ENCODE measurements around the gene NOL4.
A peak's percentile ranks its signal among the peaks of the same experiment; 100 is the strongest.

- no peak for TF ChIP-seq CBX5 (IDR thresholded peaks at IDR 0.05; ENCODE audit: low read depth)
- TF ChIP-seq CTCF (IDR thresholded peaks at IDR 0.05 in 2 of 3, conservative IDR thresholded peaks at IDR 0.05 in 1 of 3; ENCODE audit: control insufficient read depth in 2 of 3, extremely low read depth in 1 of 3, insufficient read depth in 1 of 3, low read depth in 3 of 3, low read length in 3 of 3) = peak in 2 of 3 experiments; percentile 51 to 66; a peak in 4 of 6 replicates
- no peak for TF ChIP-seq IRF3 (IDR thresholded peaks at IDR 0.05)
- TF ChIP-seq POLR2A (IDR thresholded peaks at IDR 0.05; ENCODE audit: low read depth, low read length) = no peak
- no peak for TF ChIP-seq KDM1A (IDR thresholded peaks at IDR 0.05; ENCODE audit: borderline replicate concordance)
- TF ChIP-seq, protein P1, sequence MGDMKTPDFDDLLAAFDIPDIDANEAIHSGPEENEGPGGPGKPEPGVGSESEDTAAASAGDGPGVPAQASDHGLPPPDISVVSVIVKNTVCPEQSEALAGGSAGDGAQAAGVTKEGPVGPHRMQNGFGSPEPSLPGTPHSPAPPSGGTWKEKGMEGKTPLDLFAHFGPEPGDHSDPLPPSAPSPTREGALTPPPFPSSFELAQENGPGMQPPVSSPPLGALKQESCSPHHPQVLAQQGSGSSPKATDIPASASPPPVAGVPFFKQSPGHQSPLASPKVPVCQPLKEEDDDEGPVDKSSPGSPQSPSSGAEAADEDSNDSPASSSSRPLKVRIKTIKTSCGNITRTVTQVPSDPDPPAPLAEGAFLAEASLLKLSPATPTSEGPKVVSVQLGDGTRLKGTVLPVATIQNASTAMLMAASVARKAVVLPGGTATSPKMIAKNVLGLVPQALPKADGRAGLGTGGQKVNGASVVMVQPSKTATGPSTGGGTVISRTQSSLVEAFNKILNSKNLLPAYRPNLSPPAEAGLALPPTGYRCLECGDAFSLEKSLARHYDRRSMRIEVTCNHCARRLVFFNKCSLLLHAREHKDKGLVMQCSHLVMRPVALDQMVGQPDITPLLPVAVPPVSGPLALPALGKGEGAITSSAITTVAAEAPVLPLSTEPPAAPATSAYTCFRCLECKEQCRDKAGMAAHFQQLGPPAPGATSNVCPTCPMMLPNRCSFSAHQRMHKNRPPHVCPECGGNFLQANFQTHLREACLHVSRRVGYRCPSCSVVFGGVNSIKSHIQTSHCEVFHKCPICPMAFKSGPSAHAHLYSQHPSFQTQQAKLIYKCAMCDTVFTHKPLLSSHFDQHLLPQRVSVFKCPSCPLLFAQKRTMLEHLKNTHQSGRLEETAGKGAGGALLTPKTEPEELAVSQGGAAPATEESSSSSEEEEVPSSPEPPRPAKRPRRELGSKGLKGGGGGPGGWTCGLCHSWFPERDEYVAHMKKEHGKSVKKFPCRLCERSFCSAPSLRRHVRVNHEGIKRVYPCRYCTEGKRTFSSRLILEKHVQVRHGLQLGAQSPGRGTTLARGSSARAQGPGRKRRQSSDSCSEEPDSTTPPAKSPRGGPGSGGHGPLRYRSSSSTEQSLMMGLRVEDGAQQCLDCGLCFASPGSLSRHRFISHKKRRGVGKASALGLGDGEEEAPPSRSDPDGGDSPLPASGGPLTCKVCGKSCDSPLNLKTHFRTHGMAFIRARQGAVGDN (IDR thresholded peaks at IDR 0.05) = no peak
Measured at GRCh38 chr18:34224423-34225217, at the start of gene NOL4.
